Measurements from ENCODE around the gene AFG1L. TPM values are rescaled to one million over a fixed set of nuclear protein-coding genes. Genes with fewer than 3 reads are reported as not detected.

AFG1L gene
- polyA plus RNA-seq, 1 of the 3 experiments (the other 2 are of a cell fraction), result 0.71 TPM

DNA sequence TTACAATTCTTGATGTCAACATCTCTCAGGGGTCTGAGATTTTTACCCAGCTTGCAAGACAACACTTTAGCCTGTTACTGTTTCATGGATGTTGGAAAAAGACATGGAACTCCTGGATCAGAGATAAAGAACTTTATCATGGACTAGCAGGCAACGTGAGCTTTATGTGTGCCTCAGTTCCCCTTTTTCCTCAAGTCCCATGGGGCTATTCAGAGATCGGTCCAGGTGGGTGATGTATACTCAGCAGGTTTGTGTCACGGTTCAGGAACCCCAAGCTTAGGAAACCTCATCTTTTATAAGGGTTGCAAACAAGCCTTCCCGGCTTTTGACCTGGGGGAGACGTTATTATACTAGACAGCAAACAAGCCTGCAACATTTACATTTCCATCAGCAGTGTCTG, 15.0 kb downstream of the AFG1L start:
- no peak overlapping the region for H3K4me3 ChIP-seq (ENCODE audit: low read depth in 2 of 2, low read length in 1 of 2)
- CTCF ChIA-PET, result interaction anchor here (1.3 kb wide), 1 partner anchor 8 kb away, joined by 3 read pairs; no protein-coding TSS in a partner anchor
- WGBS (ENCODE audit: low lambda C conversion rate), result 94% methylated on average over 5 of the region's 5 CpGs

DNA sequence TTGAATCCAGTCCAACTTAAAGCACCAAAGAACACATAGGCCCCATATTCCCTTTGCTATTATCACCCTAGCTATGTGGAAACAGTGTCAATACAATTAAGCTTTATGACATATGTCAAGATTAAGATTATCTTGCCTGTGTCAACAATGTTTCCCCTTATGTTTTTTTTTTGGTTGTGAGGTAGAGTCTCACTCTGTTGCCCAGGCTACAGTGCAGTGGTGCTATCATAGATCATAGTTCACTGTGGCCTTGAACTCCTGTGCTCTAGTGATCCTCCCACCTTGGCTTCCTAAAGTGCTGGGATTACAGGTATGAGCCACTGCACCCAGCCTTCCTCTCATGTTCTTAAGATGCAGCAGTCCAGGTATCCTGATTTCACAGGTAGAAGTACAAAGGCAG, 17.8 kb downstream of the AFG1L start:
- ChIA-PET POLR2A (no interaction called here), CTCF (interaction anchor here (0.6 kb wide), 1 partner anchor 9 kb away, joined by 4 read pairs; no protein-coding TSS in a partner anchor)
- Histone ChIP-seq H3K4me3 (ENCODE audit: low read depth in 2 of 2, low read length in 1 of 2) (no peak overlapping the region), H3K4me2 (no peak overlapping the region), H4K20me1 (ENCODE audit: insufficient read depth) (no peaks in the 10 kb centered on the region), H3K36me3 (replicated peaks in 1 of 2; ENCODE audit: control insufficient read depth in 1 of 2, insufficient read depth in 2 of 2, low read length in 1 of 2) (no peaks in the 10 kb centered on the region), H3K9ac (no peak overlapping the region), H3K9me3 (no peaks in the 10 kb centered on the region), H3K27ac (ENCODE audit: low read depth in 2 of 2, low read length in 1 of 2) (no peak overlapping the region), H3K4me1 (ENCODE audit: control insufficient read depth in 1 of 2, insufficient read depth in 2 of 2, low read depth in 1 of 2, low read length in 1 of 2) (no peaks in the 10 kb centered on the region), H3K79me2 (ENCODE audit: insufficient read depth) (no peaks in the 10 kb centered on the region), H3K27me3 (ENCODE audit: insufficient read depth) (no peaks in the 10 kb centered on the region), H2AFZ (ENCODE audit: low read depth) (no peak overlapping the region), H3K9me2 (no peaks in the 10 kb centered on the region), H3F3A (replicated peaks; ENCODE audit: insufficient read depth) (no peaks in the 10 kb centered on the region)
- no peak for DNase-seq
- TF ChIP-seq CHD2 (IDR thresholded peaks at IDR 0.05; ENCODE audit: low read length, partially characterized antibody) (no peak), RCOR1 (IDR thresholded peaks at IDR 0.05; ENCODE audit: low read length) (no peak), TCF12 (IDR thresholded peaks at IDR 0.05) (no peak), EP300 (IDR thresholded peaks at IDR 0.05; ENCODE audit: borderline replicate concordance in 1 of 2, low read depth in 1 of 2, low read length in 1 of 2) (no peak), RFX5 (IDR thresholded peaks at IDR 0.05; ENCODE audit: low read length) (no peak)
- TF ChIP-seq, protein P1, sequence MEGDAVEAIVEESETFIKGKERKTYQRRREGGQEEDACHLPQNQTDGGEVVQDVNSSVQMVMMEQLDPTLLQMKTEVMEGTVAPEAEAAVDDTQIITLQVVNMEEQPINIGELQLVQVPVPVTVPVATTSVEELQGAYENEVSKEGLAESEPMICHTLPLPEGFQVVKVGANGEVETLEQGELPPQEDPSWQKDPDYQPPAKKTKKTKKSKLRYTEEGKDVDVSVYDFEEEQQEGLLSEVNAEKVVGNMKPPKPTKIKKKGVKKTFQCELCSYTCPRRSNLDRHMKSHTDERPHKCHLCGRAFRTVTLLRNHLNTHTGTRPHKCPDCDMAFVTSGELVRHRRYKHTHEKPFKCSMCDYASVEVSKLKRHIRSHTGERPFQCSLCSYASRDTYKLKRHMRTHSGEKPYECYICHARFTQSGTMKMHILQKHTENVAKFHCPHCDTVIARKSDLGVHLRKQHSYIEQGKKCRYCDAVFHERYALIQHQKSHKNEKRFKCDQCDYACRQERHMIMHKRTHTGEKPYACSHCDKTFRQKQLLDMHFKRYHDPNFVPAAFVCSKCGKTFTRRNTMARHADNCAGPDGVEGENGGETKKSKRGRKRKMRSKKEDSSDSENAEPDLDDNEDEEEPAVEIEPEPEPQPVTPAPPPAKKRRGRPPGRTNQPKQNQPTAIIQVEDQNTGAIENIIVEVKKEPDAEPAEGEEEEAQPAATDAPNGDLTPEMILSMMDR (IDR thresholded peaks at IDR 0.05), result no peak
- TF ChIP-seq, protein P2, sequence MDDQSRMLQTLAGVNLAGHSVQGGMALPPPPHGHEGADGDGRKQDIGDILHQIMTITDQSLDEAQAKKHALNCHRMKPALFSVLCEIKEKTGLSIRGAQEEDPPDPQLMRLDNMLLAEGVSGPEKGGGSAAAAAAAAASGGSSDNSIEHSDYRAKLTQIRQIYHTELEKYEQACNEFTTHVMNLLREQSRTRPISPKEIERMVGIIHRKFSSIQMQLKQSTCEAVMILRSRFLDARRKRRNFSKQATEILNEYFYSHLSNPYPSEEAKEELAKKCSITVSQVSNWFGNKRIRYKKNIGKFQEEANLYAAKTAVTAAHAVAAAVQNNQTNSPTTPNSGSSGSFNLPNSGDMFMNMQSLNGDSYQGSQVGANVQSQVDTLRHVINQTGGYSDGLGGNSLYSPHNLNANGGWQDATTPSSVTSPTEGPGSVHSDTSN (IDR thresholded peaks at IDR 0.05), result no peak
- TF ChIP-seq, protein P3, sequence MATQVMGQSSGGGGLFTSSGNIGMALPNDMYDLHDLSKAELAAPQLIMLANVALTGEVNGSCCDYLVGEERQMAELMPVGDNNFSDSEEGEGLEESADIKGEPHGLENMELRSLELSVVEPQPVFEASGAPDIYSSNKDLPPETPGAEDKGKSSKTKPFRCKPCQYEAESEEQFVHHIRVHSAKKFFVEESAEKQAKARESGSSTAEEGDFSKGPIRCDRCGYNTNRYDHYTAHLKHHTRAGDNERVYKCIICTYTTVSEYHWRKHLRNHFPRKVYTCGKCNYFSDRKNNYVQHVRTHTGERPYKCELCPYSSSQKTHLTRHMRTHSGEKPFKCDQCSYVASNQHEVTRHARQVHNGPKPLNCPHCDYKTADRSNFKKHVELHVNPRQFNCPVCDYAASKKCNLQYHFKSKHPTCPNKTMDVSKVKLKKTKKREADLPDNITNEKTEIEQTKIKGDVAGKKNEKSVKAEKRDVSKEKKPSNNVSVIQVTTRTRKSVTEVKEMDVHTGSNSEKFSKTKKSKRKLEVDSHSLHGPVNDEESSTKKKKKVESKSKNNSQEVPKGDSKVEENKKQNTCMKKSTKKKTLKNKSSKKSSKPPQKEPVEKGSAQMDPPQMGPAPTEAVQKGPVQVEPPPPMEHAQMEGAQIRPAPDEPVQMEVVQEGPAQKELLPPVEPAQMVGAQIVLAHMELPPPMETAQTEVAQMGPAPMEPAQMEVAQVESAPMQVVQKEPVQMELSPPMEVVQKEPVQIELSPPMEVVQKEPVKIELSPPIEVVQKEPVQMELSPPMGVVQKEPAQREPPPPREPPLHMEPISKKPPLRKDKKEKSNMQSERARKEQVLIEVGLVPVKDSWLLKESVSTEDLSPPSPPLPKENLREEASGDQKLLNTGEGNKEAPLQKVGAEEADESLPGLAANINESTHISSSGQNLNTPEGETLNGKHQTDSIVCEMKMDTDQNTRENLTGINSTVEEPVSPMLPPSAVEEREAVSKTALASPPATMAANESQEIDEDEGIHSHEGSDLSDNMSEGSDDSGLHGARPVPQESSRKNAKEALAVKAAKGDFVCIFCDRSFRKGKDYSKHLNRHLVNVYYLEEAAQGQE (IDR thresholded peaks at IDR 0.05; ENCODE audit: low read depth, low read length), result no peak

More for the DNA sequence above, 15.0 kb downstream of the AFG1L start:
- Histone ChIP-seq H3K9me2 (no peaks in the 10 kb centered on the region), H3K4me1 (ENCODE audit: control insufficient read depth in 1 of 2, insufficient read depth in 2 of 2, low read depth in 1 of 2, low read length in 1 of 2) (no peaks in the 10 kb centered on the region), H3K79me2 (ENCODE audit: insufficient read depth) (no peaks in the 10 kb centered on the region), H3K27ac (ENCODE audit: low read depth in 2 of 2, low read length in 1 of 2) (no peak overlapping the region), H3K9ac (no peak overlapping the region), H4K20me1 (ENCODE audit: insufficient read depth) (no peaks in the 10 kb centered on the region), H3K27me3 (ENCODE audit: insufficient read depth) (no peaks in the 10 kb centered on the region), H2AFZ (ENCODE audit: low read depth) (no peak overlapping the region), H3K9me3 (no peaks in the 10 kb centered on the region), H3K4me2 (no peak overlapping the region), H3F3A (replicated peaks; ENCODE audit: insufficient read depth) (no peaks in the 10 kb centered on the region), H3K36me3 (replicated peaks in 1 of 2; ENCODE audit: control insufficient read depth in 1 of 2, insufficient read depth in 2 of 2, low read length in 1 of 2) (no peaks in the 10 kb centered on the region)
- DNase-seq, result no peak
- POLR2A ChIA-PET, result no interaction called here
- TF ChIP-seq, protein P1 (IDR thresholded peaks at IDR 0.05), result no peak
- TF ChIP-seq JUND (IDR thresholded peaks at IDR 0.05) (no peak), NRF1 (IDR thresholded peaks at IDR 0.05; ENCODE audit: low read depth, low read length) (no peak), SMC3 (IDR thresholded peaks at IDR 0.05; ENCODE audit: low read depth, low read length) (no peak), GATA2 (CRISPR knock-in tag; IDR thresholded peaks at IDR 0.05) (no peak), RFX5 (IDR thresholded peaks at IDR 0.05; ENCODE audit: low read length) (no peak), TAF1 (IDR thresholded peaks at IDR 0.05; ENCODE audit: borderline replicate concordance, low read depth, low read length) (no peak), FOXJ3 (CRISPR knock-in tag; IDR thresholded peaks at IDR 0.05) (no peak)
- TF ChIP-seq, protein P2 (IDR thresholded peaks at IDR 0.05), result no peak
- TF ChIP-seq, protein P4, sequence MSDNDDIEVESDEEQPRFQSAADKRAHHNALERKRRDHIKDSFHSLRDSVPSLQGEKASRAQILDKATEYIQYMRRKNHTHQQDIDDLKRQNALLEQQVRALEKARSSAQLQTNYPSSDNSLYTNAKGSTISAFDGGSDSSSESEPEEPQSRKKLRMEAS (IDR thresholded peaks at IDR 0.05; ENCODE audit: low read depth), result no peak
- TF ChIP-seq, protein P5, sequence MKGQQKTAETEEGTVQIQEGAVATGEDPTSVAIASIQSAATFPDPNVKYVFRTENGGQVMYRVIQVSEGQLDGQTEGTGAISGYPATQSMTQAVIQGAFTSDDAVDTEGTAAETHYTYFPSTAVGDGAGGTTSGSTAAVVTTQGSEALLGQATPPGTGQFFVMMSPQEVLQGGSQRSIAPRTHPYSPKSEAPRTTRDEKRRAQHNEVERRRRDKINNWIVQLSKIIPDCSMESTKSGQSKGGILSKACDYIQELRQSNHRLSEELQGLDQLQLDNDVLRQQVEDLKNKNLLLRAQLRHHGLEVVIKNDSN (IDR thresholded peaks at IDR 0.05; ENCODE audit: borderline replicate concordance, low read depth), result no peak

All from SK-N-SH (cell line).